AG20443 (cell line): ENCODE measurements around the gene MRPS7.

Source experiments
- DNase-seq: peaks from one replicate; pipeline ENCODE4 v3.0.0; 2012; ENCODE audit warnings: low spot score, mixed read lengths

Gene MRPS7

GRCh38 chr17:75313941-75314551 lies 52.4 kb downstream of the MRPS7 start:
- DNase-seq = peak; percentile 38

GRCh38 chr17:75315541-75316243 lies 54.0 kb downstream of the MRPS7 start:
- DNase-seq = peak; percentile 51
